GM23338 (cell line): ENCODE results near the gene PAX5.

Experiments used
- CREB1 ChIP-seq: fragments of 250-450 bp; sonication (Bioruptor Pico); IDR thresholded peaks from 2 replicates; pipeline ENCODE4 v1.5.0; 2020; ENCODE audit warnings: low read depth, mild to moderate bottlenecking, moderate library complexity
- CTCF ChIP-seq, 2 experiments: fragments of 200-600 bp in 1 of 2; sonication (generic) in 1 of 2; conservative IDR thresholded peaks; 2 replicates each; pipeline versions ENCODE4 v1.5.1 to v1.6.1; 2016 to 2017; ENCODE audit warnings: antibody characterized with exemption in 2 of 2, low read depth in 2 of 2, mild to moderate bottlenecking in 2 of 2, moderate library complexity in 1 of 2
- ETS1 ChIP-seq: IDR thresholded peaks from 2 replicates; pipeline ENCODE4 v1.6.1; 2016; ENCODE audit warnings: antibody characterized with exemption
- EZH2 ChIP-seq: fragments of 200-600 bp; sonication (generic); IDR thresholded peaks from one replicate; pipeline ENCODE4 v1.8.0; 2017; ENCODE audit warnings: antibody characterized with exemption, mild to moderate bottlenecking, low read depth; ENCODE audit not compliant: unreplicated experiment
- EZH2phosphoT487 ChIP-seq: fragments of 200-600 bp; sonication (generic); IDR thresholded peaks from one replicate; pipeline ENCODE4 v1.8.1; 2018; ENCODE audit warnings: antibody characterized with exemption; ENCODE audit not compliant: unreplicated experiment
- JUNB ChIP-seq: IDR thresholded peaks from one replicate; pipeline ENCODE4 v1.6.1; 2016; ENCODE audit warnings: antibody characterized with exemption; ENCODE audit not compliant: unreplicated experiment
- POLR2AphosphoS5 ChIP-seq: IDR thresholded peaks from 2 replicates; pipeline ENCODE4 v1.6.1; 2016; ENCODE audit warnings: antibody characterized with exemption, low read depth
- REST ChIP-seq: IDR thresholded peaks from one replicate; pipeline ENCODE4 v1.6.1; 2018; ENCODE audit warnings: antibody characterized with exemption; ENCODE audit not compliant: unreplicated experiment
- ZNF331 ChIP-seq: fragments of 250-450 bp; sonication (Bioruptor Pico); IDR thresholded peaks from 2 replicates; pipeline ENCODE4 v1.5.0; 2020; ENCODE audit warnings: low read depth, mild to moderate bottlenecking, moderate library complexity

- no peak for TF ChIP-seq POLR2AphosphoS5
- TF ChIP-seq EZH2, result no peak
- TF ChIP-seq CTCF (conservative IDR thresholded peaks at IDR 0.05; ENCODE audit: low read depth in 2 of 2), result no peak
- no peak for TF ChIP-seq CREB1 (CRISPR knock-in tag)
- TF ChIP-seq REST, result no peak
- no peak for TF ChIP-seq ETS1
- no peak for TF ChIP-seq JUNB
- no peak for TF ChIP-seq EZH2phosphoT487
- no peak for TF ChIP-seq ZNF331
These were observed 133.2 kb downstream of the PAX5 start for GRCh38 chr9:36900856-36901220.
